ENCODE measurements around the gene CPEB4.

Gene CPEB4

GRCh38 chr5:174011441-174011840, 123.3 kb downstream of the CPEB4 start:
- Histone ChIP-seq H3K36me3 (replicated peaks in 1 of 2; ENCODE audit: control insufficient read depth in 2 of 2, insufficient read depth in 2 of 2, low read length in 2 of 2) (no peaks in the 10 kb centered on the region), H2BK15ac (ENCODE audit: low read length) (no peak overlapping the region), H2BK5ac (ENCODE audit: low read length) (no peak overlapping the region), H3K27ac (replicated peaks; ENCODE audit: low read length) (no peak overlapping the region), H3K18ac (ENCODE audit: low read length) (no peak overlapping the region), H4K91ac (ENCODE audit: low read depth, low read length, poor library complexity) (no peak overlapping the region), H2AK5ac (ENCODE audit: low read depth, low read length) (no peak overlapping the region), H3K79me1 (ENCODE audit: low read depth, low read length) (no peaks in the 10 kb centered on the region), H2AFZ (ENCODE audit: low read length) (no peak overlapping the region), H2BK120ac (ENCODE audit: low read depth, low read length) (no peak overlapping the region), H4K8ac (ENCODE audit: low read depth, low read length) (no peak overlapping the region), H3K4me3 (ENCODE audit: low read length in 2 of 2) (no peak overlapping the region), H3K27me3 (ENCODE audit: control insufficient read depth in 3 of 3, insufficient read depth in 3 of 3, low read depth in 1 of 3, low read length in 3 of 3) (no peaks in the 10 kb centered on the region), H3K9ac (ENCODE audit: low read depth, low read length, poor library complexity) (no peak overlapping the region), H3K14ac (ENCODE audit: low read length) (no peak overlapping the region), H3K23ac (ENCODE audit: low read depth, low read length, poor library complexity) (no peak overlapping the region), H3K4me2 (ENCODE audit: insufficient read depth, low read length, poor library complexity, severe bottlenecking) (no peak overlapping the region), H2BK12ac (ENCODE audit: low read length) (no peak overlapping the region), H3K4me1 (ENCODE audit: control insufficient read depth in 2 of 2, insufficient read depth in 1 of 2, low read depth in 1 of 2, low read length in 2 of 2) (no peaks in the 10 kb centered on the region), H3K4ac (ENCODE audit: low read length) (no peak overlapping the region), H3K9me3 (replicated peaks in 1 of 2; ENCODE audit: control insufficient read depth in 2 of 2, insufficient read depth in 1 of 2, low read depth in 1 of 2, low read length in 2 of 2) (no peaks in the 10 kb centered on the region)
- no CpG with 5 or more reads among the region's 3 CpGs for WGBS, 2 donors (ENCODE audit: extremely low coverage in 2 of 2, insufficient read length in 2 of 2, insufficient replicate concordance in 1 of 2)
- no peak for DNase-seq (ENCODE audit: low spot score)
